Upper lobe of right lung (tissue), 1 donor: ENCODE measurements around the gene LCE1D. TPM values are rescaled to one million over a fixed set of nuclear protein-coding genes. Genes with fewer than 3 reads are reported as not detected.

ENCODE experiments used
- ATAC-seq: fragments of 200-7000 bp; cut with Tn5 transposase; one replicate; pipeline ENCODE4 v1.9.1; 2020; ENCODE audit warnings: mild to moderate bottlenecking, moderate library complexity
- DNase-seq: peaks from one replicate; pipeline ENCODE4 v3.0.0-alpha.2; 2020
- H3K27ac ChIP-seq: fragments of 200-600 bp; one replicate; pipeline ENCODE4 v1.8.0; 2022
- H3K27me3 ChIP-seq: fragments of 200-600 bp; one replicate; pipeline ENCODE4 v1.8.0; 2022; ENCODE audit warnings: mild to moderate bottlenecking
- H3K36me3 ChIP-seq: fragments of 200-600 bp; one replicate; pipeline ENCODE4 v1.8.0; 2022
- H3K4me1 ChIP-seq: fragments of 200-600 bp; one replicate; pipeline ENCODE4 v1.8.0; 2022
- H3K4me3 ChIP-seq: fragments of 200-600 bp; one replicate; pipeline ENCODE4 v1.8.0; 2022; ENCODE audit warnings: mild to moderate bottlenecking
- H3K9me3 ChIP-seq: fragments of 200-600 bp; one replicate; pipeline ENCODE4 v1.8.0; 2022
- CTCF ChIP-seq: fragments of 200-600 bp; IDR thresholded peaks from one replicate; pipeline ENCODE4 v1.8.0; 2022; ENCODE audit warnings: antibody characterized with exemption
- intact Hi-C: fragments of 100-400 bp; cut with DNase I; formaldehyde crosslinking; loops from one replicate; pipeline ENCODE4 v1.11.0; 2022
- long read RNA-seq: library from polyadenylated mRNA; unstranded; transcript quantifications from one replicate; pipeline ENCODE4 v2.0.0, GENCODE V29; 2021
- total RNA-seq: library from RNA; stranded (reverse); fragmentation: NEBNext Ultra II Directional; extraction: Animal tissue kit (Norgen Biotek cat#: 25700); gene quantifications from one replicate; pipeline ENCODE4 v1.2.1, GENCODE V29; 2021
- donor health status: DM: no; HTN: yes; CAD: no; lungs with severe emphysema.

The LCE1D gene
- not detected for total RNA-seq
- long read RNA-seq, result 0 reads

- H3K27me3 ChIP-seq, result no peaks in the 10 kb centered on the region
Measured at GRCh38 chr1:152796421-152796820, at the start of gene LCE1D. Gene LCE1D, plus strand, starts transcription at chr1:152796721. Its CDS starts 1,074 bp downstream, at chr1:152797795.

GRCh38 chr1:152747831-152748230 lies 48.7 kb upstream of the LCE1D start:
- TF ChIP-seq CTCF, result no peak
- Histone ChIP-seq H3K4me3 (no peak overlapping the region), H3K36me3 (no peaks in the 10 kb centered on the region), H3K27ac (no peak overlapping the region), H3K27me3 (no peaks in the 10 kb centered on the region), H3K9me3 (no peaks in the 10 kb centered on the region), H3K4me1 (no peaks in the 10 kb centered on the region)
- intact Hi-C loops, result no loop called here
- DNase-seq (no peak), ATAC-seq (no peak)

More at GRCh38 chr1:152796421-152796820, at the start of gene LCE1D:
- H3K36me3 ChIP-seq, result no peaks in the 10 kb centered on the region
- no peak within 1 kb of the TSS for H3K27ac ChIP-seq
- H3K4me1 ChIP-seq, result no peaks in the 10 kb centered on the region
- no peak for ATAC-seq
- intact Hi-C loops, result no loop called here
- no peak within 1 kb of the TSS for H3K4me3 ChIP-seq
- TF ChIP-seq CTCF, result no peak
- H3K9me3 ChIP-seq, result no peaks in the 10 kb centered on the region
- DNase-seq, result no peak

GRCh38 chr1:152752225-152752624 lies 44.3 kb upstream of the LCE1D start:
- no peaks in the 10 kb centered on the region for H3K36me3 ChIP-seq
- H3K4me3 ChIP-seq, result no peak overlapping the region
- no peaks in the 10 kb centered on the region for H3K27me3 ChIP-seq
- intact Hi-C loops, result no loop called here
- DNase-seq (no peak), ATAC-seq (peak; percentile 64)
- no peak overlapping the region for H3K27ac ChIP-seq
- TF ChIP-seq CTCF, result no peak
- no peaks in the 10 kb centered on the region for H3K9me3 ChIP-seq
- H3K4me1 ChIP-seq, result no peaks in the 10 kb centered on the region

- no peaks in the 10 kb centered on the region for H3K36me3 ChIP-seq
- TF ChIP-seq CTCF, result no peak
- no peaks in the 10 kb centered on the region for H3K4me1 ChIP-seq
- no peak overlapping the region for H3K27ac ChIP-seq
- H3K9me3 ChIP-seq, result no peaks in the 10 kb centered on the region
- ATAC-seq (no peak), DNase-seq (no peak)
- H3K27me3 ChIP-seq, result no peaks in the 10 kb centered on the region
- intact Hi-C loops, result no loop called here
- no peak overlapping the region for H3K4me3 ChIP-seq
Measured at GRCh38 chr1:152753586-152753985, 42.9 kb upstream of the LCE1D start.

GRCh38 chr1:152756872-152757271 lies 39.6 kb upstream of the LCE1D start:
- ATAC-seq (peak; percentile 54), DNase-seq (no peak)
- Histone ChIP-seq H3K36me3 (no peaks in the 10 kb centered on the region), H3K27ac (no peak overlapping the region), H3K9me3 (no peaks in the 10 kb centered on the region), H3K27me3 (no peaks in the 10 kb centered on the region), H3K4me1 (no peaks in the 10 kb centered on the region), H3K4me3 (no peak overlapping the region)
- intact Hi-C loops, result no loop called here
- TF ChIP-seq CTCF, result no peak

- no peak for TF ChIP-seq CTCF
- Histone ChIP-seq H3K27me3 (no peaks in the 10 kb centered on the region), H3K4me1 (no peaks in the 10 kb centered on the region), H3K27ac (no peak within 1 kb of the TSS), H3K36me3 (no peaks in the 10 kb centered on the region), H3K9me3 (no peaks in the 10 kb centered on the region), H3K4me3 (no peak within 1 kb of the TSS)
- DNase-seq (no peak), ATAC-seq (no peak)
- intact Hi-C loops, result no loop called here
Measured at GRCh38 chr1:152757747-152758146, 38.8 kb upstream of the LCE1D start, which contains the start of gene KPRP. Gene KPRP, plus strand, starts transcription at chr1:152758025. Its CDS starts 1,564 bp downstream, at chr1:152759589.
